ENCODE results near the gene ATP2A1. TPM values are rescaled to one million over a fixed set of nuclear protein-coding genes. Genes with fewer than 3 reads are reported as not detected.
A peak's percentile ranks its signal among the peaks of the same experiment; 100 is the strongest.
"Not testable (repeated sequence)": the region's sequence is repeated elsewhere in the genome, so short reads cannot be mapped to it uniquely, and the experiment has no call there.

The ATP2A1 gene
- total RNA-seq, 1 experiment from 2014 or later, result not detected

GRCh38 chr16:28859326-28859725, 19.0 kb upstream of the ATP2A1 start:
- no peak for DNase-seq (ENCODE audit: low read depth)

- peak; percentile 33 for DNase-seq (ENCODE audit: low read depth)
Observed at GRCh38 chr16:28863929-28864793, 14.1 kb upstream of the ATP2A1 start.

DNA sequence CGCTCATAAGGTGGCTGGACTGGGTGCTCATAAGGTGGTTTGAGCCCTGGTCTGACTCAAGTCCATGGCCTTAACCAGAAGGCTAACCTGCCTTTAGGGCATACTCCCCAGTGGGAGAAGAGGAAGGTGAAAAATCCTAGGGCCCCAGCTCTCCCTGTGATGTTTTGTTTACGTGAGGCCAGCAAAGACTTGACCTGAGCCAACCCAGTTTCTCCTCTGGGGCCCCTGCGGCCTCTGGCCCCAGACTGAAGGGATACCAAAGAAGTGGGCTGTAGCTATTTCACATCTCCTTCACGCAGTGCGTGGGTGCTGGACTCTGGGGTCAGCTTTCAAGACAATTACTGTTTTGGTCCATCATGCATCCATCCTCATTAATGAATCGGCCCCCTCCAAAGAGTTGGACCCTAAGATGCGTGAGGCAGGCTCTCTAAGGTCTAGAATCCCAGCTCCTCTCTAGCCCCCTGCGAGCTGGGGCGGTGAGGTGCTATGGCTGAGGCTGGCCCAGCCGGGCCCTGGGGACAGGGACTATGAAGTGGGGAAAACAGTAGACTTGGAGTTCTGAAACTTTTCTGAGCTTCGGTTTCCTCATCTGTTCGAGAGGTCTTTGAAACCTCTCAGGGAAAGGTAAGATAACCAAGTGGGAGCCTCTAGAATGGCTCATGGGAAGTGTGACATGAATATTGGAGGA, 13.1 kb upstream of the ATP2A1 start:
- DNase-seq (ENCODE audit: low read depth), result no peak

- DNase-seq (ENCODE audit: low read depth), result no peak
Observed at GRCh38 chr16:28865722-28866453, 12.4 kb upstream of the ATP2A1 start.

GRCh38 chr16:28866454-28866804, 11.9 kb upstream of the ATP2A1 start:
- no peak for DNase-seq (ENCODE audit: low read depth)

GRCh38 chr16:28867241-28867640, 11.0 kb upstream of the ATP2A1 start:
- DNase-seq (ENCODE audit: low read depth), result no peak

- DNase-seq (ENCODE audit: low read depth), result not testable (repeated sequence)
Observed at GRCh38 chr16:28867646-28868045, 10.6 kb upstream of the ATP2A1 start.

DNA sequence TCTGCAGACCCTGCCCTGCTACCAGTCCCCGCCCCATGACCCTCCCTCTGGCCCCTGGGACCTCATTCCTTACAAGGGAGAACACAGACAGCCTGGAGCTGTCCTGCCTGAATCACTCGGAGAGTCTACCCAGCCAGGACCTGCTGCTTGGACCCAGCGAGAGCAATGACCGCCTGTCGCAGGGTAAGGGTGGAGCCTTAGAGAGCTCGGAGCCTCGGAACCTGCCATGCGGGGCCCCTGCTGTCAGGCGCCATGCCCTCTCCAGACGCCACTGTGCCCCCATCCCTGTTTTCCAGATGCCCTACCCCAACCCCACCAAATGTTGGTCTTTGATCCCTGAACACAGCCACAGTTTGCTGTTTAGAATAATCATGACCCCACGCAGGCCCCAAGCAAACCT, 9.1 kb upstream of the ATP2A1 start:
- DNase-seq (ENCODE audit: low read depth), result no peak

DNA sequence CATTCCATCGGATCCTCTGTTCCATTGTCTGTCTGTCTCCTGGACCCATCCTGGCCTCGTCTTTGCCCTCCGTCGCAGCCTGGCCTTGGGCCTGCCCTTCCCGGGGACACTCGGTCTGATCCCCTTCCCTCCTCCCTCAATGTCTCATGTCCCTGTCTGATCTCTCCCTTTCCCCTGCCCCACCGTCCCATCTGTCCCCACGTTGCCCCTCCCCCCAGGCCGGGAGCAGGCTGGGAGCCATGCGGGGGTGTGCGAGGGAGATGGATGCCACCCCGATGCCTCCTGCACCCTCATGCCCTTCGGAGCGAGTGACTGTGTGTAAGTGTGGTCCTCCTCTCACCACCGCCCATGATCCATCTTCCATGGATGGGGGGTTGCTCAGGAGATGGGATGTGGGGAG, 5.3 kb upstream of the ATP2A1 start:
- DNase-seq (ENCODE audit: low read depth), result no peak

- no peak for DNase-seq (ENCODE audit: low read depth)
Observed at GRCh38 chr16:28873543-28874201, 4.6 kb upstream of the ATP2A1 start.

GRCh38 chr16:28874406-28874805, 3.9 kb upstream of the ATP2A1 start:
- DNase-seq (ENCODE audit: low read depth), result no peak

- no peak for DNase-seq (ENCODE audit: low read depth)
Observed at GRCh38 chr16:28875134-28876018, 2.9 kb upstream of the ATP2A1 start.

DNA sequence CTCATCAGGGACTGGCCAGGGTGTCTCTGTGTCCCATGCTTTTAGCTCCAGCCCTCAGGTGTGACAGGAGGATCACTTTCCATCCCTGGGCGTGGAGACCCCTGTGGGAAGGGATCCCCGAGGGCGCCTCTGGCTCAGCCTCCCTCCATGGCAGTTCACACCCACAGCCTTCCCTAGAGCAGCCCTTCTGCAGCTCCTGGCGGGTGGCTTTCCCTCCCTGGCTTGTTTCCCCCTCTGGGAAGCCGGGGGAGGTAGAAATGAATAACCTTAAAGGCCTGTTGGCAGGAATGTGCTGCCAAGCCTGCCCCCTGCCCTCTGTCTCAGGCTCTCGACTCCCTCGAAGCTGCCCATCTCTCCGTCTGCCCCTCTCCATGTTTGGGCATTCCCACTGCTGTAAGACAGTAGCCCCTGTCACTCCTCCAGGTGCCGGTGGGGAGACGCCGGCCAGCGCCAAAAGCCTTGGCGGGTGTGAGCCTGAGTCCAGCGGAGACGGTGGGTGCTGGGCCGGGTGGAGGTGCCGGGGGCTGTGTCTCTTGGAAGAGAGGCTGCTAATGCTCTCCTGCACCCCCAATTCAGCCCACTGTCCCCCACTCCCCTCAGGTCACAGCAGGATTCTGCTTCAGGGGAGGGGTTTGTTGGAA, 2.1 kb upstream of the ATP2A1 start:
- no peak for DNase-seq (ENCODE audit: low read depth)

- no peak for DNase-seq (ENCODE audit: low read depth)
Observed at GRCh38 chr16:28876973-28877654, 1.2 kb upstream of the ATP2A1 start.

- no peak for DNase-seq (ENCODE audit: low read depth)
Observed at GRCh38 chr16:28877655-28878000, 660 bp upstream of the ATP2A1 start.

GRCh38 chr16:28879261-28879840, 1.1 kb downstream of the ATP2A1 start:
- DNase-seq (ENCODE audit: low read depth), result no peak

- peak; percentile 82 for DNase-seq (ENCODE audit: low read depth)
Observed at GRCh38 chr16:28879841-28880588, 1.7 kb downstream of the ATP2A1 start.

DNA sequence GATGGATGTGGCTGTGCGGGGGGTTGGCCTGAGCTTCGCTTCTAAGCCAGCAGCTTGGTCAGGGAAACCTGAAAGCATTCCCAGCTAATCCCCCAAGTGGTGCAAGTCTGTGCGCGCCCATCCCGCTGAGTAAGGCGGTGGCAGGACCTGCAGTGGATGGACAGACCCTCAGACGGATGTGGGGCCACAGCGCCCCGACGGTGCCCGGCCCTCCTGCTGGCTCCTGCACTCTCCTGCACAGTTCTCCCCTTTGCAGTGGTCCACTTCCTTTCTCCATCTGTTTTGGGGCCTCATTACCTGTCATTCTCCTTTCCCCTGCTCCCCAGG, 2.3 kb downstream of the ATP2A1 start:
- DNase-seq (ENCODE audit: low read depth), result no peak

DNA sequence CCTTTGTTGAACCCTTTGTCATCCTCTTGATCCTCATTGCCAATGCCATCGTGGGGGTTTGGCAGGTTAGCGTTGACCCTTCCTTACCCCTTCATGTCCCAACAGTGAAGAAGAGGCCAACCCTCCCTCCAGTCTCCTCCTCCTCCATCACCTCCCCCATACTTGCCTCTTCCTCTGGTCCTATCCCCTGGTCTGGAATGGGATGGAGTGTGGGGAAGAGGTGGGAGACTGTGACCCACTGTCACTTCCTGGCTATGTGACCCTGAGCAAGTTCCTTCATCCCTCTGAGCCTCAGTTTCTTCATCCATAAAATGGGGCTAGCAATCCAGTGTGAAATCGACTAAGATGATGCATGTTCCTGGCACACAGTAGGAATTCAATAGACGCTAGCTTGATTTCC, 2.7 kb downstream of the ATP2A1 start:
- DNase-seq (ENCODE audit: low read depth), result no peak

Measured in RPMI7951 (cell line).